ENCODE measurements around the gene TMEM222.
A peak's percentile ranks its signal among the peaks of the same experiment; 100 is the strongest.

The TMEM222 gene

DNA sequence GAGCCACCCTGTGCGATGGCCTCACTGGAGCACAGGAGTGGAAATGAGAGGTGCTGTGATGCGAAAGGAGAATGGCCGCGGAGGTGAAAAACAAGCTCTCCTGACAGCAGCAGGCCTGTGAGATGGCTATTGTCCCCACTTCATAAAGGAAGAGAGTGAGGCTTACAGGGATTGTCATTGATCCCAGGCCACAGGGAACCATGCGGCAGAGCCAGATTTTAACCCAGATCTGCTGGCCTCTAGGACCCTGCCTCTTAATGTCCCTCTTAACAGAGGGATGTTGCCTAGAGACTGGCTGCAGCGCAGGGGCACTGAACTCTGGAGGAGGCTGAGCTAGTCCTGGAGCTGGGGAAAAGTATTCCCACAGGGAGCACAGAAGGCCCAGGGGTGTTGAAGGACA is 16.8 kb downstream of the TMEM222 start:
- no peaks in the 10 kb centered on the region for H3K27me3 Mint-ChIP-seq
- H3K27ac Mint-ChIP-seq = peak overlapping the region; percentile 96 to 97
- H3K4me3 Mint-ChIP-seq = peak overlapping the region in 1 of 2 donors; percentile 92
- H3K9me3 Mint-ChIP-seq = no peaks in the 10 kb centered on the region
- peaks cover 29 to 37% of the 10 kb centered on the region in 2 donors for H3K4me1 Mint-ChIP-seq (ENCODE audit: low read depth in 2 of 2)
- H3K36me3 Mint-ChIP-seq (ENCODE audit: insufficient read depth) = peaks cover 18% of the 10 kb centered on the region
- no peak for ATAC-seq (replicated peaks)
- no peak for DNase-seq

GRCh38 chr1:27339213-27339612 is 17.2 kb downstream of the TMEM222 start:
- ATAC-seq (replicated peaks) = no peak
- H3K4me1 Mint-ChIP-seq (ENCODE audit: low read depth in 2 of 2) = peaks cover 29 to 41% of the 10 kb centered on the region in 2 donors
- DNase-seq = no peak
- no peaks in the 10 kb centered on the region for H3K27me3 Mint-ChIP-seq
- H3K36me3 Mint-ChIP-seq (ENCODE audit: insufficient read depth) = peaks cover 23% of the 10 kb centered on the region
- H3K4me3 Mint-ChIP-seq = peak overlapping the region in 1 of 2 donors; percentile 92
- H3K27ac Mint-ChIP-seq = peak overlapping the region; percentile 96 to 97
- no peaks in the 10 kb centered on the region for H3K9me3 Mint-ChIP-seq

DNA sequence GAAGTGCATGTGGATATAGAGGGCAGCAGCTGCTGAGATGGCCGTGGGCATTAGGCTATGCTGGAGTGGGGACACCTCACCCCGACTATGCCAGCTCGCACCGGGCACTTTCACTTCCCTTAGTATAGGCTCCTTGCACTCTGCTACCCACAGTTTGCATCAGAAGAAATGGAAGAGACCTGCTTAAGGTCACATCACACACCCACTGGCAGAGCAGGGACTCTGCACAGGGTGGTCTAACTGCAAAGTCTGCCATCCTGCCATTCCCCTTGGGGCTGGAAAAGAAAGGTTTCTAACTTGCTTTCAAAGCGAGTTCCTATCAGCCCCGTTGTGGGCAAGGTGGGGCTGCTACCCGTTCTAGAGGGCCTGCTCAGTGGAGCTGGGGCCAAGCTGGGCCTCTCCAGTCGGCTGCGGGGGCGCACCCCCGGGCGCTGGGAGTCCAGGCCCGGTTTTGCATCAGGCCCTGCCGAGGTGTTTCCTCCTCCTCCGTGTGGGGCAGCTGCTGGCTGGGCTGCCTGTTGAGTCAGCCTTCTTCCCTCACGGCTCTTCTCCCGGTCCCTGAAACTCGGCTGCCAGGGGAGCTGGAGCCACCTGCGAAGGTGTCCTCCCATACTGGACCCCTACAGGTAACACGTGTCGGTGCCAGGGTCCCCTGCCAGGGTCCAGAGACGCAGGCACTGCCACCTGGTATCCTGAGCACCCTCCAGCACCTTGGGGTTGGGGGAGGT is 19.7 kb downstream of the TMEM222 start, which contains the start of gene SYTL1:
TSS of gene SYTL1 (plus strand) at position 498 of the 728 bp plus-strand sequence. CDS start 3,313 bp downstream, outside the sequence.
- ATAC-seq (replicated peaks) (peak; percentile 64), DNase-seq (peak; percentile 60 to 71 (median 63))
- Mint-ChIP-seq H3K9me3 (no peaks in the 10 kb centered on the region), H3K4me1 (ENCODE audit: low read depth in 2 of 2) (peaks cover 42 to 51% of the 10 kb centered on the region in 2 donors), H3K36me3 (ENCODE audit: insufficient read depth) (peaks cover 26% of the 10 kb centered on the region), H3K27me3 (no peaks in the 10 kb centered on the region), H3K4me3 (peak within 1 kb of the TSS; percentile 88 to 92), H3K27ac (peak within 1 kb of the TSS; percentile 95 to 97)

DNA sequence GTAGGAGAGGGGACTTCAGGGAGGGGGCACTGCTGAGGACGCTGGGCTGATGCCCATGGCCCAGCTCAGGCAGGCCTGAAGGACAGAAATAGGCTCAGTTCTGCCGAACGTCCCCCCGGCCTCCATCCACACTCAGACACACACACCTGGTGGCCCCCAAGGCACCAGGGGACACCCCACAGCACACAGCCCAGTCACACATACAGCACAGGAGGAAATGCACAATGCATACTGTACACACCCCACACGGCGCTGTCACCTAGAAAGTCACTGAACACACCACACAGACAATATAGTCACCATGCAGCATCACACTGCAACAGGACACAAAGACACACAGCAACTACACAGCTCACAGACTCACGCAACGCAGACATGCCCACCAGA is 20.4 kb downstream of the TMEM222 start:
- peak; percentile 40 for ATAC-seq (replicated peaks)
- Mint-ChIP-seq H3K9me3 (no peaks in the 10 kb centered on the region), H3K4me1 (ENCODE audit: low read depth in 2 of 2) (peaks cover 42 to 55% of the 10 kb centered on the region in 2 donors), H3K4me3 (peak overlapping the region; percentile 88 to 92), H3K36me3 (ENCODE audit: insufficient read depth) (peaks cover 33% of the 10 kb centered on the region), H3K27me3 (no peaks in the 10 kb centered on the region), H3K27ac (peak overlapping the region; percentile 95 to 97)
- no peak for DNase-seq

GRCh38 chr1:27342778-27343638 is 21.0 kb downstream of the TMEM222 start:
- Mint-ChIP-seq H3K4me1 (ENCODE audit: low read depth in 2 of 2) (peaks cover 45 to 59% of the 10 kb centered on the region in 2 donors), H3K9me3 (no peaks in the 10 kb centered on the region), H3K4me3 (peak overlapping the region; percentile 88 to 92), H3K36me3 (ENCODE audit: insufficient read depth) (peaks cover 35% of the 10 kb centered on the region), H3K27me3 (no peaks in the 10 kb centered on the region), H3K27ac (peak overlapping the region; percentile 95 to 97)
- DNase-seq (peak; percentile 71 to 86 (median 81)), ATAC-seq (replicated peaks) (peak; percentile 83)

- no peaks in the 10 kb centered on the region for H3K27me3 Mint-ChIP-seq
- H3K4me1 Mint-ChIP-seq (ENCODE audit: low read depth in 2 of 2) = peaks cover 46 to 59% of the 10 kb centered on the region in 2 donors
- peak overlapping the region; percentile 88 to 92 for H3K4me3 Mint-ChIP-seq
- peak overlapping the region; percentile 95 to 97 for H3K27ac Mint-ChIP-seq
- peaks cover 39% of the 10 kb centered on the region for H3K36me3 Mint-ChIP-seq (ENCODE audit: insufficient read depth)
- DNase-seq (no peak), ATAC-seq (replicated peaks) (no peak)
- H3K9me3 Mint-ChIP-seq = no peaks in the 10 kb centered on the region
Measured at GRCh38 chr1:27343639-27344025, 21.7 kb downstream of the TMEM222 start.

DNA sequence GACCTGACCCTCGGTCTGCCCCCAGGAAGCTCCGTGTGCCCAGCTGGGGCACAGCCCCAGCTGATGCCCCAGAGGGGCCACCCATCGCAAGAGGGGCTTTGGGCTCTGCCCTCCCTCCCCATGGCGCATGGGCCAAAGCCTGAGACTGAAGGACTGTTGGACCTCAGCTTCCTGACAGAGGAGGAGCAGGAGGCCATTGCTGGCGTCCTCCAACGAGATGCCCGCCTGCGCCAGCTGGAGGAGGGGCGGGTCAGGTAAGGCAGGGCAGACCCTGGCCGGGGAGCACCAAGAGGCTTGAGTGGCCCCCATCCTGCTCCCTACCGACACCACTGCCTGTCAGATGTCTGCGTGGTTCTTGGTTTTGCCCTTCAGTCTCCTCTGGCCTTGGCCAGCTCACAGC is 23.3 kb downstream of the TMEM222 start:
- H3K9me3 Mint-ChIP-seq = no peaks in the 10 kb centered on the region
- DNase-seq = no peak
- H3K4me1 Mint-ChIP-seq (ENCODE audit: low read depth in 2 of 2) = peaks cover 33 to 50% of the 10 kb centered on the region in 2 donors
- H3K36me3 Mint-ChIP-seq (ENCODE audit: insufficient read depth) = peaks cover 41% of the 10 kb centered on the region
- H3K27me3 Mint-ChIP-seq = no peaks in the 10 kb centered on the region
- H3K4me3 Mint-ChIP-seq = peak overlapping the region; percentile 59 to 62
- peak overlapping the region in 1 of 2 donors; percentile 66 for H3K27ac Mint-ChIP-seq
- ATAC-seq (replicated peaks) = no peak

GRCh38 chr1:27346357-27346756 is 24.4 kb downstream of the TMEM222 start:
- DNase-seq = no peak
- no peak for ATAC-seq (replicated peaks)
- Mint-ChIP-seq H3K36me3 (ENCODE audit: insufficient read depth) (peaks cover 47% of the 10 kb centered on the region), H3K9me3 (no peaks in the 10 kb centered on the region), H3K4me3 (peak overlapping the region; percentile 54 to 62), H3K4me1 (ENCODE audit: low read depth in 2 of 2) (peaks cover 25 to 44% of the 10 kb centered on the region in 2 donors), H3K27me3 (no peaks in the 10 kb centered on the region), H3K27ac (peak overlapping the region; percentile 13 to 74)

DNA sequence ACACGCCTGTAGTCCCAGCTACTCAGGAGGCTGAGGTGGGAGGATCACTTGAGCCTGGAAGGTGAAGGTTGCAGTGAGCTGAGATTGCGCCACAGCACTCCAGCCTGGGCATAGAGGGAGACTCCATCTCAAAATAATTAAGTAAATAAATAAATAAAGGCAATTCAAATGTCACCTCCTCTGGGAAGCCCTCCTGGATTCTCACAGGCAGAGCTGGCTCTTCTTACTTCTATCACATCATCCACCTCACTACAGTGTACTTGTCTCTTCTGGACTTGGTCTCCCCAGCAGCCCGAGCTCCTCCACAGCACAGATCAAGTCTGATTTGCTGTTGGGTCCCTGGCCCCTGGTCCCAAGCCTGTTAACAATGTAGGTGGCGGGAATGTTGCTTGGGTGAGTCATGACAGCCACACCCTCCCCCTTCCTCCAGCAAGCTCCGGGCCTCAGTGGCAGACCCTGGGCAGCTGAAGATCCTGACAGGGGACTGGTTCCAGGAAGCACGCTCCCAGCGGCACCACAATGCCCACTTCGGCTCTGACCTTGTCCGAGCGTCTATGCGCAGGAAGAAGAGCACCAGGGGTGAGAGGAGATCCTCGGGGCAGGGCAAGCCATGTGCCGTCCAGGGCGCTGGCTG is 25.1 kb downstream of the TMEM222 start:
- Mint-ChIP-seq H3K27ac (peak overlapping the region in 1 of 2 donors; percentile 70), H3K4me3 (no peak overlapping the region)

GRCh38 chr1:27348861-27349783 is 27.2 kb downstream of the TMEM222 start:
- Mint-ChIP-seq H3K9me3 (no peaks in the 10 kb centered on the region), H3K27me3 (no peaks in the 10 kb centered on the region), H3K27ac (peak overlapping the region in 1 of 2 donors; percentile 86), H3K4me1 (ENCODE audit: low read depth in 2 of 2) (peaks cover 17 to 24% of the 10 kb centered on the region in 2 donors), H3K4me3 (peak overlapping the region in 1 of 2 donors; percentile 70), H3K36me3 (ENCODE audit: insufficient read depth) (peaks cover 37% of the 10 kb centered on the region)
- ATAC-seq (replicated peaks) = peak; percentile 84
- no peak for DNase-seq

More for the DNA sequence above, 25.1 kb downstream of the TMEM222 start:
- DNase-seq (no peak), ATAC-seq (replicated peaks) (no peak)
- Mint-ChIP-seq H3K36me3 (ENCODE audit: insufficient read depth) (peaks cover 48% of the 10 kb centered on the region), H3K9me3 (no peaks in the 10 kb centered on the region), H3K4me1 (ENCODE audit: low read depth in 2 of 2) (peaks cover 23 to 39% of the 10 kb centered on the region in 2 donors), H3K27me3 (no peaks in the 10 kb centered on the region)

DNA sequence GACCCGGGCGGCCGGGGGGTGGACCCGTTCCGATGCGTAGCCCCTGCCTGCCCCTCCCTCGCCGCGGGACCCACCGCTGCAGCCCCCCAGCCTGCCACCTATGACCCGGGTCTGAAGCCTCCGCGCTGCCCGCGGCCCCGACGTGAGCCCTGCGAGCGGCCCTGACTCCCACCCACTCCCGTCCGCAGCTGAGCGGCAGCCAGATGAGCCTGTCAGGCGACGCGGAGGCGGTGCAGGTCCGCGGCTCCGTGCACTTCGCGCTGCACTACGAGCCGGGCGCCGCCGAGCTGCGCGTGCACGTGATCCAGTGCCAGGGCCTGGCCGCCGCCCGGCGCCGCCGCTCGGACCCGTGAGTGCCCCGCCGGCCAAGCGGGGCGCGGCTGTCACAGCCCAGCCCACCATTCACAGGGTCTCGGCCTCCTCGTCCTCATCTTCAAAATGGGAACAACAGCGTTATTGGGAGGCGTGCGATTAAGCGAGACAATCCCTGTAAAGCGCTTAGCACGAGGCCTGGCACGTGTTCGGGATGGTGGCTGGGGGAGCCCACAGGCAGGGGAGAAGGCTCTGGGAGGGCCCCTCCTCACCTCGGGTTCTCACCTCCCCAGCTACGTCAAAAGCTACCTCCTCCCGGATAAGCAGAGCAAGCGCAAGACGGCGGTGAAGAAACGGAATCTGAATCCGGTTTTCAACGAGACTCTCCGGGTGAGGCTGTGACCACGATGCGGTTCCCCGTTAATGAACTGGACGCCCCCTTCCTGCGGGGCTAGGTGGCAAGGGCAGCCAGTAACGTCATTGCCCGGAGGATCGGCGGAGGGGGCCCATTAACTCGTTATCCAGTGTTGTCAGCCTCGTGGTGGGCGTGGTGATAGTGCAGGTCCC is 28.1 kb downstream of the TMEM222 start:
- no peak for DNase-seq
- Mint-ChIP-seq H3K9me3 (no peaks in the 10 kb centered on the region), H3K4me1 (ENCODE audit: low read depth in 2 of 2) (peaks cover 13 to 20% of the 10 kb centered on the region in 2 donors), H3K36me3 (ENCODE audit: insufficient read depth) (peaks cover 36% of the 10 kb centered on the region), H3K27ac (no peak overlapping the region), H3K27me3 (no peaks in the 10 kb centered on the region), H3K4me3 (no peak overlapping the region)
- ATAC-seq (replicated peaks) = peak; percentile 52
